ENCODE results near the gene DNAJB9. TPM values are rescaled to one million over a fixed set of nuclear protein-coding genes. Genes with fewer than 3 reads are reported as not detected.
"Not testable (repeated sequence)": the region's sequence is repeated elsewhere in the genome, so short reads cannot be mapped to it uniquely, and the experiment has no call there.

DNAJB9 gene
- total RNA-seq, 4 donors from 2014 or later = 9.5 to 33.5 (median 24.0) TPM

DNA sequence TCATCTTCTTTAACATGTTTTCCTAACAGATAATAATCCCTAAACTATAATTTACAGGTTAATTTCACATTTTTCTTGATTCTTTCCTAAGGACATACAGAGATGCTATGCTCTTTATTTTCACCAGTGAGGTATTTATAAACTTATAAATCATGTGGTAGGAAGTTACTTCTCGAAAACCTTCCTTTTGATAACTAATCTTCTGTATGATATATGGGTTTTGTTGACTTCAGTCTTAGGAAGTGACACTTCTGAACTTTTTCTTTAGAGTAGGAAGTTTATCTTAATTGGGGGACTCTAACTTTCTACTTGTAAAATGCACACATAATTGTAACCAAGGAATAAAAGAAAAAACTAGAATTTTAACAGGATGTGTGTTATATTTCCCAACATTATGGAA, 33.9 kb upstream of the DNAJB9 start:
- Histone ChIP-seq H3K36me3 (no peaks in the 10 kb centered on the region), H3K27me3 (no peaks in the 10 kb centered on the region), H3K4me3 (no peak overlapping the region), H3K9me3 (no peaks in the 10 kb centered on the region), H3K27ac (no peak overlapping the region), H3K4me1 (no peaks in the 10 kb centered on the region)
- 63% methylated on average over 1 of the region's 1 CpG for WGBS
- TF ChIP-seq POLR2AphosphoS5 (IDR thresholded peaks at IDR 0.05) (no peak), EP300 (IDR thresholded peaks at IDR 0.05) (no peak), POLR2A (IDR thresholded peaks at IDR 0.05) (no peak)
- TF ChIP-seq, protein P1, sequence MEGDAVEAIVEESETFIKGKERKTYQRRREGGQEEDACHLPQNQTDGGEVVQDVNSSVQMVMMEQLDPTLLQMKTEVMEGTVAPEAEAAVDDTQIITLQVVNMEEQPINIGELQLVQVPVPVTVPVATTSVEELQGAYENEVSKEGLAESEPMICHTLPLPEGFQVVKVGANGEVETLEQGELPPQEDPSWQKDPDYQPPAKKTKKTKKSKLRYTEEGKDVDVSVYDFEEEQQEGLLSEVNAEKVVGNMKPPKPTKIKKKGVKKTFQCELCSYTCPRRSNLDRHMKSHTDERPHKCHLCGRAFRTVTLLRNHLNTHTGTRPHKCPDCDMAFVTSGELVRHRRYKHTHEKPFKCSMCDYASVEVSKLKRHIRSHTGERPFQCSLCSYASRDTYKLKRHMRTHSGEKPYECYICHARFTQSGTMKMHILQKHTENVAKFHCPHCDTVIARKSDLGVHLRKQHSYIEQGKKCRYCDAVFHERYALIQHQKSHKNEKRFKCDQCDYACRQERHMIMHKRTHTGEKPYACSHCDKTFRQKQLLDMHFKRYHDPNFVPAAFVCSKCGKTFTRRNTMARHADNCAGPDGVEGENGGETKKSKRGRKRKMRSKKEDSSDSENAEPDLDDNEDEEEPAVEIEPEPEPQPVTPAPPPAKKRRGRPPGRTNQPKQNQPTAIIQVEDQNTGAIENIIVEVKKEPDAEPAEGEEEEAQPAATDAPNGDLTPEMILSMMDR (IDR thresholded peaks at IDR 0.05) = no peak
- DNase-seq (ENCODE audit: low spot score in 2 of 2) = no peak

DNA sequence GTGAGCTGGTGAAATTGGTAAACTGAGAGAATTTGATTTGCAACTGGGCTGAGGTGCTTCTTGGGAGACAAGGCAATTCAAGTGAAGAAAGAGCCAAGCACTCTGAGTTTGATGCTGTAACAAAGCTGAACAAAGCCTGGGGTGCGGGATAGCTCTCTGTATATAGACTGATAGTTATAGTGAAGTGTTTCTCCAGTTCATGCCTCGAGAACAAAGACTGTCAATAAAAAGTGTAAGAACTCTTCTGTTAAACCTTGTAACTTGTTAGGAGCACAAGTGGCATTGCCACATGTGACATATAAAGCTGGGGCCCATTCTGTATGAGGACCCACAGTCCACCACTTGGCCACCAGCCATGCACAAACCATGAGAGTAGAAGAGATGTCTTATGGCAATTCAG, 32.4 kb upstream of the DNAJB9 start:
- 94% methylated on average over 2 of the region's 2 CpGs for WGBS
- Histone ChIP-seq H3K36me3 (no peaks in the 10 kb centered on the region), H3K27ac (no peak overlapping the region), H3K4me3 (no peak overlapping the region), H3K9me3 (no peaks in the 10 kb centered on the region), H3K27me3 (no peaks in the 10 kb centered on the region), H3K4me1 (no peaks in the 10 kb centered on the region)
- no peak for DNase-seq (ENCODE audit: low spot score in 2 of 2)
- TF ChIP-seq EP300 (IDR thresholded peaks at IDR 0.05) (no peak), POLR2A (IDR thresholded peaks at IDR 0.05) (no peak), POLR2AphosphoS5 (IDR thresholded peaks at IDR 0.05) (no peak)

DNA sequence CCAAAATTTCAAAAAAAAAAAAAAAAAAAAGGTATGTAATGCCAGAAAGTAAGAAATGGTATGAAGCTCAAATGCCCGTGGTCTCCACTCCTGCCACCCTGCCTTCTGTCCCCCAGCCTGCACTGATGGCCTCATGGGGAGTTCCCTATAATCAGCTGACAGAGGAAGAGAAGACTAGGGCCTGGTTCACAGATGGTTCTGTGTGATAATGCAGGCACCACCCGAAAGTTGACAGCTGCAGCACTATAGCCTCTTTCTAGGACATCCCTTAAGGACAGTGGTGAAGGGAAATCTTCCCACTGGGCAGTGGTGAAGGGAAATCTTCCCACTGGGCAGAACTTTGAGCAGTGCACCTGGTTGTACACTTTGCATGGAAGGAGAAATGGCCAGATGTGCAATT, 31.4 kb upstream of the DNAJB9 start:
- 31% methylated on average over 2 of the region's 2 CpGs for WGBS
- H3K36me3 ChIP-seq; H3K4me3 ChIP-seq; DNase-seq (ENCODE audit: low spot score in 2 of 2); H3K9me3 ChIP-seq; H3K4me1 ChIP-seq; H3K27ac ChIP-seq; H3K27me3 ChIP-seq: not testable (repeated sequence)

DNA sequence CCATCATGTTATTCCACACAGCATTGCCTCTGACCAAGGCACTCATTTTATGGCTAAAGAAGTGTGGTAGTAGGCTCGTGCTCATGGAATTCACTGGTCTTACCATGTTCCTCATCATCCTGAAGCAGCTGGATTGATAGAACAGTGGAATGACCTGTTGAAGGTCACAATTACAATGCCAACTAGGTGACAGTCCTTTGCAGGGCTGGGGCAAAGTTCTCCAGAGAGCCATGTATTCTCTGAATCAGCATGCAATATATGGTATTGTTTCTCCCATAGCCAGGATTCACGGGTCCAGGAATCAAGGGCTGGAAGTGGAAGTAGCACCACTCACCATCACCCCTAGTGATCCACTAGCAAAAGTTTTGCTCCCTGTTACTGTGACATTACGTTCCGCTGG, 31.0 kb upstream of the DNAJB9 start:
- not testable (repeated sequence) for DNase-seq (ENCODE audit: low spot score in 2 of 2); H3K36me3 ChIP-seq; H3K27me3 ChIP-seq; H3K4me3 ChIP-seq; H3K4me1 ChIP-seq; H3K27ac ChIP-seq; H3K9me3 ChIP-seq
- WGBS = 94% methylated on average over 4 of the region's 4 CpGs

DNA sequence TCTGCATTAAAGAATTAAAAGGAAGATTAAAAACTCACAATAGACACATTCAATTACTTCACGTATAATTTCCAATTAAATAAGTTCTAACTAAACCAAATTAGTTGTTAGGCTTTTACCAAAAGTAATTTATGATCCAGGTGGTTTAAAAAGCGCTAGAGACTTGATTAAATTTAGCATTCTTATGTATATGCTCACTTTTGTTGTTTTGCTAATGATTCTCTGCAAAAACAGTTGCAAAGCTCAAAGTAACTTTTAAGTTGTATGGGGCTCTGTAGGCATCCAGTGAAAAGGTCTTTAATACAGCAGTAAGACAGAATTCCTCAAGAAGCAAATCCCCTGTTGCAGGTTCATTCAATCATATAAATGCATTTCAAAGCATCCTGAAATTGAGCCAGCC, 28.2 kb upstream of the DNAJB9 start:
- H3K4me1 ChIP-seq = no peaks in the 10 kb centered on the region
- no peak for DNase-seq (ENCODE audit: low spot score in 2 of 2)
- TF ChIP-seq, protein P1 (IDR thresholded peaks at IDR 0.05) = no peak
- no peak for TF ChIP-seq POLR2A (IDR thresholded peaks at IDR 0.05)
- no peak for TF ChIP-seq POLR2AphosphoS5 (IDR thresholded peaks at IDR 0.05)
- no peak for TF ChIP-seq EP300 (IDR thresholded peaks at IDR 0.05)
- H3K27ac ChIP-seq = no peak overlapping the region
- no peak overlapping the region for H3K4me3 ChIP-seq
- no peaks in the 10 kb centered on the region for H3K9me3 ChIP-seq
- H3K27me3 ChIP-seq = no peaks in the 10 kb centered on the region
- no peaks in the 10 kb centered on the region for H3K36me3 ChIP-seq
- 72% methylated on average over 2 of the region's 2 CpGs for WGBS

DNA sequence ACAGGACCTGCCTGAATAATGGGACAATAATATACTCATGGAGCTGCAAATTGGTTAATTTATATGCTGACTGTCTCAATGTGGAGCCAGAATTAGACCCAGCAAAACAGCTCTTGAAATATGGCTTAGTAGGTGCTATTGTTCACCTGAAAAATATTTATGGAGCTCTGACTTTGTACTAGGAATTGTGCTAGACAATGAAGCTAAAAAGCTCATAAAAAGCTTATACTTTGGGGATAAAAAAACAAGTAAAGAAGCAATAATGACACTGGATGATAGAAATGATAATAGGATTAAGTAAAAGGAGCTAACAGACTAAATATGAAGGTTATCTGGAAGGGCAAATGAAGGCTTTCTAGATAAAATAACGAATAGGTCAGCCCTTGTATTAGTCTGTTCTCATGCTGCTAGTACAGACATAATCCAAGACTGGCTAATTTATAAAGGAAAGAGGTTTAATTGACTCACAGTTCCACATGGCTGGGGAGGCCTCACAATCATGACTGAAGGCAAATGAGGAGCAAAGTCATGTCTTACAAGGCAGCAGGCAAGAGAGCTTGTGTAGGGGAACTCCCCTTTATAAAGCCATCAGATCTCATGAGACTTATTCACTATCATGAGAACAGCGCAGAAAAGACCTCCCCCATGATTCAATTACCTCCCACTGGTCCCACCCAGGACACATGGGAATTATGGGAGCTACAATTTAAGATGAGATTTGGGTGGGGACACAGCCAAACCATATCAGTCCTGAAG, 21.4 kb upstream of the DNAJB9 start:
- H3K27me3 ChIP-seq; H3K36me3 ChIP-seq; H3K4me1 ChIP-seq; DNase-seq (ENCODE audit: low spot score in 2 of 2); H3K27ac ChIP-seq; H3K9me3 ChIP-seq; H3K4me3 ChIP-seq: not testable (repeated sequence)
- WGBS = 89% methylated on average over 2 of the region's 2 CpGs

DNA sequence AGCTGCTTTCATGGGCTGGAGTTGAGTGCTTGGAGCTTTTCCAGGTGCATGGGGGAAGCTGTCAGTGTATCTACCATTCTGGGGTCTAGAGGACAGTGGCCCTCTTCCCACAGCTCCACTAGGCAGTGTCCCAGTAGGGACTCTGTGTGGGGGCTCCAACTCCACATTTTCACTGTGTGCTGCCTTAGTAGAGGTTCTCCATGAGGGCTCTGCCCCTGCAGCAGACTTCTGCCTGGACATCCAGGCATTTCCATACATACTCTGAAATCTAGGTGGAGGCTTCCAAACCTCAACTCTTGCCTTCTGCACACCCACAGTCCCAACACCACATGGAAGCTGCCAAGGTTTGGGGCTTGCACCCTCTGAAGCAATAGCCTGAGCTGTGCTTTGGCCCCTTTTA, 13.0 kb upstream of the DNAJB9 start:
- H3K4me1 ChIP-seq; H3K27ac ChIP-seq; H3K36me3 ChIP-seq; DNase-seq (ENCODE audit: low spot score in 2 of 2); H3K4me3 ChIP-seq; H3K27me3 ChIP-seq: not testable (repeated sequence)
- H3K9me3 ChIP-seq = peaks cover 13% of the 10 kb centered on the region

DNA sequence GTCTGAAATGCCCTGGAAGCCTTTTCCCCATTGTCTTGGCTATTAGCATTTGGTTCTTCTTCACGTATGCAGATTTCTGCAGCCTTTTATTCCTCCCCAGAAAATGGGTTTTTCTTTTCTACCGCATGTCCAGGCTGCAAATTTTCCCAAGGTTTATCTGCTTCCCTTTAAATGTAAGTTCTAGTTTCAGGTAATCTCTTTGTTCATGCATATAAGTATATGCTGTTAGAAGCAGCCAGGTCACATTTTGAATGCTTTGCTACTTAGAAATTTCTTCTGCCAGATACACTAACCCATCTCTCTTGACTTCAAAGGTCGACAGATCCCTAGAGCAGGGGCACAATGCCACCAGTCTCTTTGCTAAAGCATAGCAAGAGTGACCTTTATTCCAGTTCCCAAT, 12.5 kb upstream of the DNAJB9 start:
- DNase-seq (ENCODE audit: low spot score in 2 of 2) = no peak
- H3K4me3 ChIP-seq = no peak overlapping the region
- 98% methylated on average over 3 of the region's 3 CpGs for WGBS
- no peaks in the 10 kb centered on the region for H3K36me3 ChIP-seq
- peaks cover 13% of the 10 kb centered on the region for H3K9me3 ChIP-seq
- no peak overlapping the region for H3K27ac ChIP-seq
- no peak for TF ChIP-seq EP300 (IDR thresholded peaks at IDR 0.05)
- TF ChIP-seq, protein P1 (IDR thresholded peaks at IDR 0.05) = no peak
- no peak for TF ChIP-seq POLR2AphosphoS5 (IDR thresholded peaks at IDR 0.05)
- TF ChIP-seq POLR2A (IDR thresholded peaks at IDR 0.05) = no peak
- no peaks in the 10 kb centered on the region for H3K4me1 ChIP-seq
- H3K27me3 ChIP-seq = no peaks in the 10 kb centered on the region
